ENCODE data around the gene GNAT1. TPM values are rescaled to one million over a fixed set of nuclear protein-coding genes. Genes with fewer than 3 reads are reported as not detected.
A peak's percentile ranks its signal among the peaks of the same experiment; 100 is the strongest.

GNAT1 gene
- total RNA-seq, 2 donors from 2014 or later: not detected

DNA sequence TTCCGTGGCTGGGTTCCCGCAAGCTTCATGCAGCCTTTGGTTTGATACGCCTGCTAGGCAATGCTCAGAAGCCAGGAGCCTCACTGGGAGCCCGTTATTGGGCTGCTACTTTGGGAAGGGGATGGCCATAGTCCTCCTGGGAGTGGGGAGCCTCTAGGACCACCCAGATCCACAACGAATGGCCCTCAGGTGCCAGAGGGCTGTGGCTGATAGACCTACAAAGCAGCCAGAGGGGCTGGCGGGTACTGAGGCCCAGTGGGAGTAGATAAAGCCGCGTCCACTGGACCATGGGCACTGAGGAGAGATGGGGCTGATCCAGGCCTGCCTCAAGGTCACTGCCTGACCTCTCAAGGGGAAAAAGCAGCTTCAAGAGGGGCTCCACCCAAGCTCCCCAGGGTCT, 714 bp downstream of the GNAT1 start:
- no peak overlapping the region for H3K4me3 ChIP-seq
- H3K9me3 ChIP-seq: no peaks in the 10 kb centered on the region
- H3K36me3 ChIP-seq: no peaks in the 10 kb centered on the region
- DNase-seq (ENCODE audit: low spot score): no peak
- H3K27ac ChIP-seq: no peak overlapping the region
- TF ChIP-seq, protein P1, sequence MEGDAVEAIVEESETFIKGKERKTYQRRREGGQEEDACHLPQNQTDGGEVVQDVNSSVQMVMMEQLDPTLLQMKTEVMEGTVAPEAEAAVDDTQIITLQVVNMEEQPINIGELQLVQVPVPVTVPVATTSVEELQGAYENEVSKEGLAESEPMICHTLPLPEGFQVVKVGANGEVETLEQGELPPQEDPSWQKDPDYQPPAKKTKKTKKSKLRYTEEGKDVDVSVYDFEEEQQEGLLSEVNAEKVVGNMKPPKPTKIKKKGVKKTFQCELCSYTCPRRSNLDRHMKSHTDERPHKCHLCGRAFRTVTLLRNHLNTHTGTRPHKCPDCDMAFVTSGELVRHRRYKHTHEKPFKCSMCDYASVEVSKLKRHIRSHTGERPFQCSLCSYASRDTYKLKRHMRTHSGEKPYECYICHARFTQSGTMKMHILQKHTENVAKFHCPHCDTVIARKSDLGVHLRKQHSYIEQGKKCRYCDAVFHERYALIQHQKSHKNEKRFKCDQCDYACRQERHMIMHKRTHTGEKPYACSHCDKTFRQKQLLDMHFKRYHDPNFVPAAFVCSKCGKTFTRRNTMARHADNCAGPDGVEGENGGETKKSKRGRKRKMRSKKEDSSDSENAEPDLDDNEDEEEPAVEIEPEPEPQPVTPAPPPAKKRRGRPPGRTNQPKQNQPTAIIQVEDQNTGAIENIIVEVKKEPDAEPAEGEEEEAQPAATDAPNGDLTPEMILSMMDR (IDR thresholded peaks at IDR 0.05): no peak
- peaks cover 0 to 25% of the 10 kb centered on the region in 2 donors for H3K4me1 ChIP-seq
- peaks cover 11 to 16% of the 10 kb centered on the region in 2 donors for H3K27me3 ChIP-seq

DNA sequence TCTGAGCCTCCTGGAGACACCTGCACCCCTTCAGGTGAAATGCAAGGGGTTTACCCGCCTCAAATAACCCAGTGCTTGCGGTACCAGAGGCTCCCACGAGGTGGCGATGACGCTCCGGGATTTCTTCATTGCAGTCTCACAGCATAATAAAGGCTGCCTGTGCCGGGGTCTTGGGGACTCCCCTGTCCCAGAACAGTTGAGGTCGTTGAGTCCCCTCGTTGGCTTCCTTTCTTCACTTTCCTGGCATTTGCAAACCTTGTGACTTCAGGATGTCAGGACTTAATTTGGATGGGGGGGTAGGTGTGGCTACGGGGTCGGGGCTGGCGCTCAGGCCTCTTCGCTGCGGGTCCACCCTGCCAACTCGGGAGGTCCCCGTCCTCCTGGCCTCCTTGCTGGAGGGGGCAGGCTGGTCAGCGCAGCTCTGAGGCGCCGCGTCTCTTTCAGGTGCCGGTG, 1.3 kb downstream of the GNAT1 start:
- no peaks in the 10 kb centered on the region for H3K9me3 ChIP-seq
- no peak overlapping the region for H3K4me3 ChIP-seq
- peaks cover 11 to 16% of the 10 kb centered on the region in 2 donors for H3K27me3 ChIP-seq
- H3K27ac ChIP-seq: no peak overlapping the region
- no peaks in the 10 kb centered on the region for H3K36me3 ChIP-seq
- TF ChIP-seq, protein P1 (IDR thresholded peaks at IDR 0.05): peak; percentile 90 to 93
- peaks cover 0 to 25% of the 10 kb centered on the region in 2 donors for H3K4me1 ChIP-seq
- DNase-seq (ENCODE audit: low spot score): peak; percentile 74

DNA sequence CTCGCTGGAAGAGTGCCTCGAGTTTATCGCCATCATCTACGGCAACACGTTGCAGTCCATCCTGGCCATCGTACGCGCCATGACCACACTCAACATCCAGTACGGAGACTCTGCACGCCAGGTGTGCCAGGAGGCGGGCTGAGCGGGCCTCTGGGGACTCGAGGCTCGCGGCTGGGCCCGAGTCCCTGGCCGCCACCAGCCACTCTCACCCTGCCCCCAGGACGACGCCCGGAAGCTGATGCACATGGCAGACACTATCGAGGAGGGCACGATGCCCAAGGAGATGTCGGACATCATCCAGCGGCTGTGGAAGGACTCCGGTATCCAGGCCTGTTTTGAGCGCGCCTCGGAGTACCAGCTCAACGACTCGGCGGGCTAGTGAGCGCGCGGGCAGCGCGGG, 1.9 kb downstream of the GNAT1 start:
- H3K4me1 ChIP-seq: peaks cover 0 to 25% of the 10 kb centered on the region in 2 donors
- TF ChIP-seq, protein P1 (IDR thresholded peaks at IDR 0.05): no peak
- H3K36me3 ChIP-seq: no peaks in the 10 kb centered on the region
- H3K27me3 ChIP-seq: peaks cover 11 to 16% of the 10 kb centered on the region in 2 donors
- H3K4me3 ChIP-seq: no peak overlapping the region
- DNase-seq (ENCODE audit: low spot score): no peak
- H3K27ac ChIP-seq: no peak overlapping the region
- no peaks in the 10 kb centered on the region for H3K9me3 ChIP-seq

DNA sequence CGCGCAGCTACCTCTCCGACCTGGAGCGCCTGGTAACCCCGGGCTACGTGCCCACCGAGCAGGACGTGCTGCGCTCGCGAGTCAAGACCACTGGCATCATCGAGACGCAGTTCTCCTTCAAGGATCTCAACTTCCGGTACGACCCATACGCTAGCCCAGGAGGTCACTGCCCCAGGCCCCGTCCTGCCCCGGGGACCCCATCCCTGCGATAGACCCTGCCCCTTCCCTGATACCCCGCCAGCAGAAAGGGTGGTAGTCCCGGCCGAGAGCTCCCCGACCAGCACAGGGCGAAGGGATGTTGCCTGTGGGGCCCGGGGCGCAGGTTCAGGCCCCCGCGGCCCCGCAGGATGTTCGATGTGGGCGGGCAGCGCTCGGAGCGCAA, 2.3 kb downstream of the GNAT1 start:
- no peaks in the 10 kb centered on the region for H3K36me3 ChIP-seq
- H3K27ac ChIP-seq: no peak overlapping the region
- peaks cover 11 to 16% of the 10 kb centered on the region in 2 donors for H3K27me3 ChIP-seq
- DNase-seq (ENCODE audit: low spot score): no peak
- peak overlapping the region in 1 of 2 donors; percentile 1 for H3K4me3 ChIP-seq
- no peaks in the 10 kb centered on the region for H3K9me3 ChIP-seq
- H3K4me1 ChIP-seq: peaks cover 0 to 25% of the 10 kb centered on the region in 2 donors
- TF ChIP-seq, protein P1 (IDR thresholded peaks at IDR 0.05): no peak

DNA sequence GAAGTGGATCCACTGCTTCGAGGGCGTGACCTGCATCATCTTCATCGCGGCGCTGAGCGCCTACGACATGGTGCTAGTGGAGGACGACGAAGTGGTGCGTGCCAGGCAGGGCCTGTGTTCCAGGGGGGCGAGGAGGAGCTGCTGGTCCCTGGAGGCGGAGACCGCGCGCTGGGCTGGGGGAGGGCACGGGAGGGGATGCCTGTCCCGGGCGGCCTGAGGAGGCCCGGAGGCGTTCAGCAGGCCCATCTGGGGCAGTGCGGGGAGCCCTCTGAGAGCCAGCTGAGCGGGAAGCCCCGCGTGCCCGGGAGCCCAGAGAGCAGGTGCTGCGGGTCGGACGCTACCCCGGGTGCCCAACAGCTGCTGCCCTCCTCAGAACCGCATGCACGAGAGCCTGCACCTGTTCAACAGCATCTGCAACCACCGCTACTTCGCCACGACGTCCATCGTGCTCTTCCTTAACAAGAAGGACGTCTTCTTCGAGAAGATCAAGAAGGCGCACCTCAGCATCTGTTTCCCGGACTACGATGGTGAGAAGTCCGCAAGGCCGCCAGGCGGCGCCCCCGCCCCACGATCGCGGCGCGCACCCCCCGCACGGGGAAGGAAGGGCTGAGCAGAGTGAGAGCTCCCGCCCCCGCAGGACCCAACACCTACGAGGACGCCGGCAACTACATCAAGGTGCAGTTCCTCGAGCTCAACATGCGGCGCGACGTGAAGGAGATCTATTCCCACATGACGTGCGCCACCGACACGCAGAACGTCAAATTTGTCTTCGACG, 2.9 kb downstream of the GNAT1 start:
- H3K27ac ChIP-seq: no peak overlapping the region
- H3K27me3 ChIP-seq: peaks cover 11 to 16% of the 10 kb centered on the region in 2 donors
- no peaks in the 10 kb centered on the region for H3K9me3 ChIP-seq
- DNase-seq (ENCODE audit: low spot score): peak; percentile 67
- peak overlapping the region in 1 of 2 donors; percentile 1 for H3K4me3 ChIP-seq
- no peaks in the 10 kb centered on the region for H3K36me3 ChIP-seq
- H3K4me1 ChIP-seq: peaks cover 0 to 25% of the 10 kb centered on the region in 2 donors
- TF ChIP-seq, protein P1 (IDR thresholded peaks at IDR 0.05): peak; percentile 68 to 86
